ENCODE measurements around the gene NAT9. TPM values are rescaled to one million over a fixed set of nuclear protein-coding genes. Genes with fewer than 3 reads are reported as not detected.
A peak's percentile ranks its signal among the peaks of the same experiment; 100 is the strongest.

Gene NAT9
- total and polyA plus RNA-seq, 10 donors, result 25.6 to 48.4 (median 38.5) TPM

- H3K27me3 ChIP-seq (replicated peaks in 1 of 7), result no peaks in the 10 kb centered on the region
- intact Hi-C loops (cut with DNase I; ENCODE audit: low total_unique reads), result no loop called here
- no peak overlapping the region for H3K27ac ChIP-seq
- peaks cover 13 to 28% (median 20%) of the 10 kb centered on the region in 6 donors for H3K4me1 ChIP-seq
- H3K4me3 ChIP-seq, result no peak overlapping the region
- no peak for TF ChIP-seq POLR2A (IDR thresholded peaks at IDR 0.05)
- TF ChIP-seq CTCF (IDR thresholded peaks at IDR 0.05 in 8 of 11, conservative IDR thresholded peaks at IDR 0.05 in 3 of 11), result no peak
- no peak for TF ChIP-seq POLR2AphosphoS5 (IDR thresholded peaks at IDR 0.05)
- no peaks in the 10 kb centered on the region for H3K36me3 ChIP-seq
- H3K9me3 ChIP-seq, result no peaks in the 10 kb centered on the region
- DNase-seq, result no peak
- WGBS, 5 donors, result 90 to 99% (median 94%) methylated on average over 3 of the region's 3 CpGs
Observed at GRCh38 chr17:74728033-74728701, 48.0 kb downstream of the NAT9 start.

GRCh38 chr17:74725111-74725510, 51.0 kb downstream of the NAT9 start:
- Histone ChIP-seq H3K27ac (no peak overlapping the region), H3K9me3 (peaks cover 0 to 6% (median 0%) of the 10 kb centered on the region in 8 donors), H3K4me3 (no peak overlapping the region), H3K36me3 (no peaks in the 10 kb centered on the region), H3K4me1 (peaks cover 2 to 8% (median 7%) of the 10 kb centered on the region in 6 donors), H3K27me3 (replicated peaks in 1 of 7) (no peaks in the 10 kb centered on the region)
- no peak for DNase-seq
- 82 to 96% (median 91%) methylated on average over 3 of the region's 3 CpGs for WGBS, 5 donors
- TF ChIP-seq POLR2A (IDR thresholded peaks at IDR 0.05) (no peak), POLR2AphosphoS5 (IDR thresholded peaks at IDR 0.05) (no peak)
- intact Hi-C loops (cut with DNase I; ENCODE audit: low total_unique reads), result no loop called here

GRCh38 chr17:74723891-74724290, 52.3 kb downstream of the NAT9 start:
- WGBS, 5 donors, result 57 to 73% (median 60%) methylated on average over 5 of the region's 5 CpGs
- TF ChIP-seq POLR2AphosphoS5 (IDR thresholded peaks at IDR 0.05) (no peak), CTCF (IDR thresholded peaks at IDR 0.05 in 8 of 11, conservative IDR thresholded peaks at IDR 0.05 in 3 of 11) (no peak), POLR2A (IDR thresholded peaks at IDR 0.05) (no peak)
- Histone ChIP-seq H3K36me3 (no peaks in the 10 kb centered on the region), H3K27me3 (replicated peaks in 1 of 7) (no peaks in the 10 kb centered on the region), H3K27ac (no peak overlapping the region), H3K4me3 (no peak overlapping the region), H3K4me1 (no peaks in the 10 kb centered on the region), H3K9me3 (peaks cover 0 to 6% (median 0%) of the 10 kb centered on the region in 8 donors)
- peak; percentile 11 for DNase-seq
- intact Hi-C loops (cut with DNase I; ENCODE audit: low total_unique reads), result no loop called here

GRCh38 chr17:74722782-74723181, 53.4 kb downstream of the NAT9 start:
- no peak for TF ChIP-seq POLR2A (IDR thresholded peaks at IDR 0.05)
- no peak for TF ChIP-seq POLR2AphosphoS5 (IDR thresholded peaks at IDR 0.05)
- TF ChIP-seq CTCF (IDR thresholded peaks at IDR 0.05 in 8 of 11, conservative IDR thresholded peaks at IDR 0.05 in 3 of 11), result no peak
- Histone ChIP-seq H3K27ac (no peak overlapping the region), H3K36me3 (no peaks in the 10 kb centered on the region), H3K4me3 (no peak overlapping the region), H3K9me3 (peaks cover 0 to 6% (median 0%) of the 10 kb centered on the region in 8 donors), H3K27me3 (replicated peaks in 1 of 7) (no peaks in the 10 kb centered on the region), H3K4me1 (no peaks in the 10 kb centered on the region)
- DNase-seq, result no peak
- intact Hi-C loops (cut with DNase I; ENCODE audit: low total_unique reads), result no loop called here
- 72 to 85% (median 83%) methylated on average over 4 of the region's 4 CpGs for WGBS, 5 donors

Small RNA genes within 50 kb of the gene (microRNA-seq; reads per million reads assigned to microRNA genes)
- gene MIR3615, result 58.2 to 125 (median 72.6) reads per million in 3 donors

Other genes with a start within 250 kb of the NAT9 start
- 1 to 10 TPM; 1.2 to 5.6 (median 3.0) TPM for gene CD300LB, start 244.9 kb downstream of the NAT9 start, total RNA-seq
- 1 to 10 TPM in 2 of 3 donors, under 1 TPM in 1; 0.47 to 2.0 (median 1.0) TPM for gene CD300LB, start 244.9 kb downstream of the NAT9 start, polyA plus RNA-seq
- gene CD300C, start 230.2 kb downstream of the NAT9 start, total RNA-seq, result 10 to 100 TPM in 2 of 7 donors, 1 to 10 TPM in 5; 4.3 to 10.3 (median 6.0) TPM
- gene CD300C, start 230.2 kb downstream of the NAT9 start, polyA plus RNA-seq, result 1 to 10 TPM in 2 of 3 donors, under 1 TPM in 1; 0.96 to 1.2 (median 1.0) TPM
- gene CD300H, start 208.8 kb downstream of the NAT9 start, total RNA-seq, result 10 to 100 TPM in 1 of 7 donors, 1 to 10 TPM in 4, not detected in 2; 1.8 to 20.0 (median 3.7) TPM
- gene CD300H, start 208.8 kb downstream of the NAT9 start, polyA plus RNA-seq, result 1 to 10 TPM; 1.5 to 4.8 (median 4.1) TPM
- 1 to 10 TPM in 1 of 7 donors, not detected in 6; 1.4 TPM for gene CD300LD, start 184.1 kb downstream of the NAT9 start, total RNA-seq
- under 1 TPM in 1 of 3 donors, not detected in 2; 0.06 TPM for gene CD300LD, start 184.1 kb downstream of the NAT9 start, polyA plus RNA-seq
- 10 to 100 TPM in 3 of 7 donors, 1 to 10 TPM in 4; 1.7 to 20.3 (median 6.4) TPM for gene CD300E, start 152.6 kb downstream of the NAT9 start, total RNA-seq
- gene CD300E, start 152.6 kb downstream of the NAT9 start, polyA plus RNA-seq, result 1 to 10 TPM in 2 of 3 donors, under 1 TPM in 1; 0.99 to 5.3 (median 3.0) TPM
- gene CD300LF, start 63.4 kb downstream of the NAT9 start, total RNA-seq, result 10 to 100 TPM; 29.5 to 45.8 (median 33.0) TPM
- gene CD300LF, start 63.4 kb downstream of the NAT9 start, polyA plus RNA-seq, result 10 to 100 TPM; 13.1 to 30.6 (median 23.9) TPM
- 10 to 100 TPM; 17.4 to 29.2 (median 24.3) TPM for gene RAB37, start 39.1 kb downstream of the NAT9 start, total RNA-seq
- 10 to 100 TPM; 16.6 to 37.6 (median 19.8) TPM for gene RAB37, start 39.1 kb downstream of the NAT9 start, polyA plus RNA-seq
- gene NHERF1, start 27.7 kb downstream of the NAT9 start, total RNA-seq, result 10 to 100 TPM; 41.9 to 85.6 (median 53.9) TPM
- 10 to 100 TPM; 28.7 to 51.8 (median 37.2) TPM for gene NHERF1, start 27.7 kb downstream of the NAT9 start, polyA plus RNA-seq
- gene GRIN2C, start 83.5 kb upstream of the NAT9 start, total RNA-seq, result 1 to 10 TPM in 1 of 7 donors, under 1 TPM in 3, not detected in 3; 0.17 to 1.5 (median 0.43) TPM
- gene GRIN2C, start 83.5 kb upstream of the NAT9 start, polyA plus RNA-seq, result under 1 TPM in 2 of 3 donors, not detected in 1; 0.02 to 0.16 TPM
- gene FDXR, start 96.6 kb upstream of the NAT9 start, total RNA-seq, result 100 to 1,000 TPM in 1 of 7 donors, 10 to 100 TPM in 6; 17.7 to 114 (median 41.3) TPM
- 10 to 100 TPM; 13.6 to 66.1 (median 17.9) TPM for gene FDXR, start 96.6 kb upstream of the NAT9 start, polyA plus RNA-seq
- gene FADS6, start 117.3 kb upstream of the NAT9 start, total RNA-seq, result 1 to 10 TPM; 1.5 to 8.8 (median 5.4) TPM
- 1 to 10 TPM in 1 of 3 donors, under 1 TPM in 2; 0.13 to 2.4 (median 0.61) TPM for gene FADS6, start 117.3 kb upstream of the NAT9 start, polyA plus RNA-seq
- gene USH1G, start 146.9 kb upstream of the NAT9 start, total RNA-seq, result not detected
- gene USH1G, start 146.9 kb upstream of the NAT9 start, polyA plus RNA-seq, result not detected
- gene OTOP2, start 147.9 kb upstream of the NAT9 start, total RNA-seq, result not detected
- gene OTOP2, start 147.9 kb upstream of the NAT9 start, polyA plus RNA-seq, result not detected
- not detected for gene OTOP3, start 159.6 kb upstream of the NAT9 start, total RNA-seq
- gene OTOP3, start 159.6 kb upstream of the NAT9 start, polyA plus RNA-seq, result not detected
- gene HID1, start 196.4 kb upstream of the NAT9 start, total RNA-seq, result 10 to 100 TPM; 11.9 to 39.4 (median 26.5) TPM
- 10 to 100 TPM in 2 of 3 donors, 1 to 10 TPM in 1; 5.2 to 23.8 (median 17.2) TPM for gene HID1, start 196.4 kb upstream of the NAT9 start, polyA plus RNA-seq
- 1 to 10 TPM; 1.5 to 6.0 (median 3.0) TPM for gene CDR2L, start 211.3 kb upstream of the NAT9 start, total RNA-seq
- gene CDR2L, start 211.3 kb upstream of the NAT9 start, polyA plus RNA-seq, result 1 to 10 TPM in 1 of 3 donors, under 1 TPM in 2; 0.48 to 1.5 (median 0.85) TPM
- 10 to 100 TPM; 16.5 to 60.7 (median 20.5) TPM for gene MRPL58, start 236.3 kb upstream of the NAT9 start, total RNA-seq
- 10 to 100 TPM; 33.1 to 43.3 (median 41.6) TPM for gene MRPL58, start 236.3 kb upstream of the NAT9 start, polyA plus RNA-seq

All from spleen (tissue), 11 donors.